CD14-positive monocyte (primary cell): Measurements from ENCODE around the gene CD79B. TPM values are rescaled to one million over a fixed set of nuclear protein-coding genes. Genes with fewer than 3 reads are reported as not detected.

Experiments used
- DNase-seq, 3 donors: peaks; one replicate each; pipeline ENCODE4 v3.0.0-alpha.2; 2011 to 2022
- H2AFZ ChIP-seq: 2 replicates; pipeline ENCODE4 v1.6.0; 2012; ENCODE audit warnings: mild to moderate bottlenecking, low read depth, low read length, inconsistent platforms; ENCODE audit not compliant: insufficient read depth, poor library complexity, severe bottlenecking
- H3K27ac ChIP-seq, 2 donors: 1 replicate in 1 of 2; 2 replicates in 1 of 2; pipeline ENCODE4 v1.5.1; 2012 to 2013; ENCODE audit warnings: low read length in 2 of 2, control low read depth in 1 of 2, inconsistent platforms in 1 of 2, low read depth in 1 of 2, mild to moderate bottlenecking in 1 of 2
- H3K27me3 ChIP-seq, 2 donors: one replicate each; pipeline versions ENCODE4 v1.6.0 to v1.6.1; 2011 to 2013; ENCODE audit warnings: low read length in 2 of 2; ENCODE audit not compliant: control insufficient read depth in 2 of 2, insufficient read depth in 2 of 2
- H3K36me3 ChIP-seq, 2 donors: replicated peaks in 1 of 2; 1 replicate in 1 of 2; 2 replicates in 1 of 2; pipeline versions ENCODE4 v1.5.1 to v1.6.1; 2012 to 2013; ENCODE audit warnings: low read length in 2 of 2, control low read depth in 1 of 2, inconsistent platforms in 1 of 2, mild to moderate bottlenecking in 1 of 2; ENCODE audit not compliant: insufficient read depth in 2 of 2, control insufficient read depth in 1 of 2
- H3K4me1 ChIP-seq, 2 donors: 1 replicate in 1 of 2; 2 replicates in 1 of 2; pipeline versions ENCODE4 v1.5.1 to v1.6.1; 2012 to 2013; ENCODE audit warnings: low read length in 2 of 2, control low read depth in 1 of 2, inconsistent platforms in 1 of 2, mild to moderate bottlenecking in 1 of 2, moderate library complexity in 1 of 2; ENCODE audit not compliant: insufficient read depth in 2 of 2, control insufficient read depth in 1 of 2
- H3K4me2 ChIP-seq: replicated peaks from 2 replicates; pipeline ENCODE3; 2012; ENCODE audit warnings: low read length, moderate library complexity, mild to moderate bottlenecking; ENCODE audit not compliant: poor library complexity, severe bottlenecking; ENCODE audit errors: extremely low read depth
- H3K4me3 ChIP-seq, 3 experiments: fragments of 200-600 bp in 1 of 3; sonication (generic) in 1 of 3; replicated peaks in 1 of 3; 1 replicate in 2 of 3; 2 replicates in 1 of 3; pipeline ENCODE4 v1.5.1; 2011 to 2013; ENCODE audit warnings: low read length in 3 of 3, mild to moderate bottlenecking in 3 of 3, control low read depth in 2 of 3, low read depth in 2 of 3, inconsistent platforms in 1 of 3, moderate library complexity in 1 of 3
- H3K79me2 ChIP-seq: 2 replicates; pipeline ENCODE4 v1.6.0; 2012; ENCODE audit warnings: mild to moderate bottlenecking, control low read depth, inconsistent platforms, low read length, moderate library complexity; ENCODE audit not compliant: insufficient read depth
- H3K9ac ChIP-seq: 2 replicates; pipeline ENCODE4 v1.6.0; 2017; ENCODE audit warnings: low read length, mild to moderate bottlenecking; ENCODE audit not compliant: insufficient read depth, poor library complexity, severe bottlenecking
- H3K9me3 ChIP-seq, 2 donors: replicated peaks in 1 of 2; 1 replicate in 1 of 2; 2 replicates in 1 of 2; pipeline versions ENCODE4 v1.5.1 to v1.6.1; 2012 to 2013; ENCODE audit warnings: low read length in 2 of 2, control low read depth in 1 of 2; ENCODE audit not compliant: control insufficient read depth in 1 of 2, insufficient read depth in 1 of 2
- H4K20me1 ChIP-seq: 2 replicates; pipeline ENCODE4 v1.6.0; 2012; ENCODE audit warnings: mild to moderate bottlenecking, low read length, control low read depth, moderate library complexity; ENCODE audit not compliant: insufficient read depth
- H3K27ac Mint-ChIP-seq, 7 donors: one replicate each; pipeline ENCODE4 v1.8.0; 2020; ENCODE audit warnings: mild to moderate bottlenecking in 7 of 7, mixed read lengths in 7 of 7, moderate library complexity in 6 of 7, inconsistent platforms in 2 of 7
- H3K27me3 Mint-ChIP-seq, 3 donors: one replicate each; pipeline ENCODE4 v1.8.0; 2021 to 2022; ENCODE audit warnings: low read depth in 3 of 3, mild to moderate bottlenecking in 3 of 3, mixed read lengths in 3 of 3, moderate library complexity in 3 of 3, inconsistent platforms in 1 of 3
- H3K36me3 Mint-ChIP-seq, 2 donors: one replicate each; pipeline ENCODE4 v1.8.0; 2020; ENCODE audit warnings: mixed read lengths in 2 of 2, inconsistent platforms in 1 of 2, mild to moderate bottlenecking in 1 of 2
- H3K4me1 Mint-ChIP-seq: one replicate; pipeline ENCODE4 v1.8.0; 2020; ENCODE audit warnings: mild to moderate bottlenecking, mixed read lengths
- H3K4me3 Mint-ChIP-seq, 2 donors: one replicate each; pipeline ENCODE4 v1.8.0; 2020; ENCODE audit warnings: mild to moderate bottlenecking in 2 of 2, mixed read lengths in 2 of 2, moderate library complexity in 1 of 2
- H3K9me3 Mint-ChIP-seq, 7 donors: one replicate each; pipeline ENCODE4 v1.8.0; 2020 to 2022; ENCODE audit warnings: mixed read lengths in 7 of 7, mild to moderate bottlenecking in 6 of 7, moderate library complexity in 6 of 7, inconsistent platforms in 2 of 7
- WGBS: methylation state at CpG from one replicate; pipeline ENCODE4 v1.1.5; 2013; ENCODE audit warnings: missing lambda C conversion rate; ENCODE audit not compliant: insufficient coverage; 5-methylcytosine and 5-hydroxymethylcytosine counted together
- intact Hi-C, 2 donors: fragments of 100-400 bp; cut with micrococcal nuclease; formaldehyde crosslinking; loops; one replicate each; pipeline versions ENCODE4 v1.15.0 to v1.15.1; 2023
- polyA plus RNA-seq, 3 donors: library from polyadenylated mRNA; depleted of rRNA in 1 of 3; unstranded in 2 of 3; stranded (reverse) in 1 of 3; fragments of 300-500 nt in 2 of 3; fragments of >200 nt in 1 of 3; fragmentation: Illumina TruSeq in 2 of 3; gene quantifications; 1 replicate in 2 of 3; 2 replicates in 1 of 3; pipeline ENCODE4 v1.2.3, GENCODE V29; 2012 to 2021
- TF ChIP-seq, protein P1 (sequence below): fragments of 200-600 bp; IDR thresholded peaks from one replicate; pipeline ENCODE4 v1.8.0; 2022; ENCODE audit warnings: antibody characterized with exemption, mild to moderate bottlenecking

Gene CD79B
- polyA plus RNA-seq, 3 donors: 19.6 to 21.8 (median 20.9) TPM

DNA sequence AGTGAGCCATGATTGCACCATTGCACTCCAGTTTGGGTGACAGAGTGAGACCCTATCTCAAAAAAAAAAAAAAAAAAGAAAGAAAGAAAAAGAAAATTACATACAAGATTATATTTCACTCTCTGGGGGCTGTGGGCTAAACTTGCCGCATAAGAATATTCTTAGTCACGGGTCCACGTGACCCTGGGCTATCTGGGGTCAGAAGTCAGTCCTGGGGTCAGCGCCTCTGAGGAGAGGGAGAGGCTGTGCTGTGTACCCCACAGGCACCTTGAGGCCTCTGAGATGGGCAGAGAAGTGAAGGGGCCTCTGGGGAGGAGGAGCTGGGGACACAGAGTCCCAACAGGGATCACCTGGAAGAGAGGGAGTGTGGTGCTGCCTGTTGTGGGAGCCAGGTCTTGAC, 5.8 kb upstream of the CD79B start:
- no peaks in the 10 kb centered on the region for H3K79me2 ChIP-seq
- no peaks in the 10 kb centered on the region for H3K36me3 Mint-ChIP-seq
- no peak overlapping the region for H3K4me3 Mint-ChIP-seq

DNA sequence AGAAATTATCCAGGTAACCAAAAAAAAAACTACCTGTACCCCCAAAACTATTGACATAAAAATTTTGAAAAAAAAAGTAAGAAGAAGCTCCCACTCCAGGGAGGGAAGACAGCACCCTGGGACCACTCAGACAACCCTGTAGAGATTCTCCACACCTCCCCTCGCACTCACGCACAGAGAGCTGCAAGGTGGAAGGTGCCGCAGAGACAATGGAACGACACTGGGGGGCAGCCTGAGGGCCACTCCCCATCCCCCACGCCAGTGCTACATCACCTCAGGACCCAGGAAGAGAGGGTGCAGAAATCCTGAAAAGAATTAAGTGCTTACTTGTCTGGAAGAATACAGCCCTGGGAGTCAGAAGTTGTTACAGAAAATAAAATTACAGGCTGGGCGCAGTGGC, 5.2 kb upstream of the CD79B start:
- Histone ChIP-seq H4K20me1 (no peaks in the 10 kb centered on the region), H3K27ac (no peak overlapping the region), H3K9ac (no peak overlapping the region), H3K36me3 (no peaks in the 10 kb centered on the region), H3K4me3 (no peak overlapping the region), H2AFZ (no peak overlapping the region), H3K27me3 (no peaks in the 10 kb centered on the region), H3K9me3 (no peaks in the 10 kb centered on the region), H3K4me1 (peaks cover 11 to 17% of the 10 kb centered on the region in 2 donors), H3K79me2 (no peaks in the 10 kb centered on the region), H3K4me2 (no peak overlapping the region)
- no CpG with 5 or more reads among the region's 6 CpGs for WGBS
- peaks cover 2 to 12% (median 5%) of the 10 kb centered on the region in 3 donors for H3K27me3 Mint-ChIP-seq
- DNase-seq: no peak
- H3K36me3 Mint-ChIP-seq: no peaks in the 10 kb centered on the region
- no peak overlapping the region for H3K4me3 Mint-ChIP-seq
- TF ChIP-seq, protein P1, sequence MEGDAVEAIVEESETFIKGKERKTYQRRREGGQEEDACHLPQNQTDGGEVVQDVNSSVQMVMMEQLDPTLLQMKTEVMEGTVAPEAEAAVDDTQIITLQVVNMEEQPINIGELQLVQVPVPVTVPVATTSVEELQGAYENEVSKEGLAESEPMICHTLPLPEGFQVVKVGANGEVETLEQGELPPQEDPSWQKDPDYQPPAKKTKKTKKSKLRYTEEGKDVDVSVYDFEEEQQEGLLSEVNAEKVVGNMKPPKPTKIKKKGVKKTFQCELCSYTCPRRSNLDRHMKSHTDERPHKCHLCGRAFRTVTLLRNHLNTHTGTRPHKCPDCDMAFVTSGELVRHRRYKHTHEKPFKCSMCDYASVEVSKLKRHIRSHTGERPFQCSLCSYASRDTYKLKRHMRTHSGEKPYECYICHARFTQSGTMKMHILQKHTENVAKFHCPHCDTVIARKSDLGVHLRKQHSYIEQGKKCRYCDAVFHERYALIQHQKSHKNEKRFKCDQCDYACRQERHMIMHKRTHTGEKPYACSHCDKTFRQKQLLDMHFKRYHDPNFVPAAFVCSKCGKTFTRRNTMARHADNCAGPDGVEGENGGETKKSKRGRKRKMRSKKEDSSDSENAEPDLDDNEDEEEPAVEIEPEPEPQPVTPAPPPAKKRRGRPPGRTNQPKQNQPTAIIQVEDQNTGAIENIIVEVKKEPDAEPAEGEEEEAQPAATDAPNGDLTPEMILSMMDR: no peak
- intact Hi-C loops: no loop called here
- no peak overlapping the region for H3K27ac Mint-ChIP-seq
- H3K4me1 Mint-ChIP-seq: peaks cover 19% of the 10 kb centered on the region
- peaks cover 0 to 2% (median 0%) of the 10 kb centered on the region in 7 donors for H3K9me3 Mint-ChIP-seq

More for the DNA sequence above, 5.8 kb upstream of the CD79B start:
- no peaks in the 10 kb centered on the region for H3K36me3 ChIP-seq
- no peak for DNase-seq
- no peak overlapping the region for H2AFZ ChIP-seq
- no peak overlapping the region for H3K27ac ChIP-seq
- intact Hi-C loops: no loop called here
- no peak overlapping the region for H3K4me3 ChIP-seq
- Mint-ChIP-seq H3K9me3 (peaks cover 0 to 2% (median 0%) of the 10 kb centered on the region in 7 donors), H3K27ac (no peak overlapping the region), H3K27me3 (peaks cover 2 to 10% (median 5%) of the 10 kb centered on the region in 3 donors), H3K4me1 (peaks cover 13% of the 10 kb centered on the region)
- no peaks in the 10 kb centered on the region for H3K9me3 ChIP-seq
- H3K4me1 ChIP-seq: peaks cover 7 to 12% of the 10 kb centered on the region in 2 donors
- no peaks in the 10 kb centered on the region for H4K20me1 ChIP-seq
- H3K27me3 ChIP-seq: no peaks in the 10 kb centered on the region
- no peak overlapping the region for H3K4me2 ChIP-seq
- 100% methylated on average over 4 of the region's 4 CpGs for WGBS
- H3K9ac ChIP-seq: no peak overlapping the region
- TF ChIP-seq, protein P1: no peak
